ENCODE data around the gene PNPO. TPM values are rescaled to one million over a fixed set of nuclear protein-coding genes. Genes with fewer than 3 reads are reported as not detected.

Gene PNPO
- polyA plus RNA-seq, 1 donor (not counting 4 experiments of a cell fraction or from before 2014, with no cell fraction given) = 35.5 TPM

DNA sequence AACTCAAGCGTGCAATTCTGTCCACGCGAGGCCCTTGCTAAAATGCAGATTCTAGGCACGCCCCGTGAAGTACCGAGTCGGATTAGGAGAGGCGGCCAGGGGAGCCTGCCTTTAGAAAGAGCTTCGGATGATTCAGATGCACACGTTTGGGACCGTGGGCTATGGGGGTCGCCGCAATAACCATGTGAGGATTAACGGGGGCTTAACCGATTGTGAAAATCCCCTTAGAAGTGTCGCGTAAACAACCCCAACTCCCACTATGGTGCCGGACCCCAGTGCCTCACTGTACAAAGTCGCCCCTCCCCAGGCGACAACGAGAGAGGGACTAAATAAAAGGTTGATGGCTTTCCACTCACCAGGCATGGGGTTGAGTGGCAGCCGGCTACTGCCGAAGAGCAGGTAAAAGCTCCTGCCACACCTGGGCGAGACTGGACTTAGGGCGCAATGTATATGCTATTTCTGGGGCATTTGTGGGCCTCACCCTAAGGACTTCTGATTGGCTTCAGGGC is 46.0 kb upstream of the PNPO start:
- Histone ChIP-seq H3K4me2 (ENCODE audit: control insufficient read depth, extremely low read depth, insufficient read depth, low read depth, low read length) (peak overlapping the region; percentile 80), H3K27me3 (ENCODE audit: control insufficient read depth, extremely low read depth, insufficient read depth, low read length) (no peaks in the 10 kb centered on the region), H3K9me1 (ENCODE audit: control insufficient read depth, extremely low read depth, insufficient read depth, low read length) (no peaks in the 10 kb centered on the region), H3K9ac (ENCODE audit: control insufficient read depth, extremely low read depth, insufficient read depth, low read length) (peak overlapping the region; percentile 81), H3K9me3 (ENCODE audit: control insufficient read depth, low read depth, low read length) (no peaks in the 10 kb centered on the region), H3K4me1 (ENCODE audit: control insufficient read depth, extremely low read depth, insufficient read depth, low read length) (peaks cover 29% of the 10 kb centered on the region), H4K20me1 (ENCODE audit: control insufficient read depth, extremely low read depth, insufficient read depth, low read length) (no peaks in the 10 kb centered on the region), H2AFZ (ENCODE audit: control insufficient read depth, low read length) (peak overlapping the region; percentile 52), H3K79me2 (ENCODE audit: control insufficient read depth, insufficient read depth, low read length) (peaks cover 9% of the 10 kb centered on the region), H3K36me3 (ENCODE audit: control insufficient read depth in 2 of 2, extremely low read depth in 1 of 2, insufficient read depth in 2 of 2, low read length in 2 of 2) (peaks cover 0 to 4% of the 10 kb centered on the region in 2 experiments), H3K27ac (ENCODE audit: control insufficient read depth, insufficient read depth, low read length) (peak overlapping the region; percentile 67), H3K4me3 (ENCODE audit: control insufficient read depth in 2 of 3, extremely low read depth in 1 of 3, insufficient read depth in 2 of 3, low read depth in 1 of 3, low read length in 3 of 3) (peak overlapping the region; percentile 62 to 78 (median 71))
- no peak for DNase-seq (ENCODE audit: low read depth, low spot score)
- TF ChIP-seq CTCF (optimal IDR thresholded peaks at IDR 0.05 in 1 of 3, IDR thresholded peaks at IDR 0.05 in 1 of 3, conservative IDR thresholded peaks at IDR 0.05 in 1 of 3; ENCODE audit: extremely low read depth in 1 of 3, insufficient read depth in 2 of 3, low read length in 3 of 3) (no peak), EZH2 (IDR thresholded peaks at IDR 0.05; ENCODE audit: low read length) (no peak)
- no peak for FAIRE-seq
- dilution Hi-C loops (cut with MboI; ENCODE audit: extremely low pct_ligation_motif_present, low sequenced_read_pairs) = no loop called here

DNA sequence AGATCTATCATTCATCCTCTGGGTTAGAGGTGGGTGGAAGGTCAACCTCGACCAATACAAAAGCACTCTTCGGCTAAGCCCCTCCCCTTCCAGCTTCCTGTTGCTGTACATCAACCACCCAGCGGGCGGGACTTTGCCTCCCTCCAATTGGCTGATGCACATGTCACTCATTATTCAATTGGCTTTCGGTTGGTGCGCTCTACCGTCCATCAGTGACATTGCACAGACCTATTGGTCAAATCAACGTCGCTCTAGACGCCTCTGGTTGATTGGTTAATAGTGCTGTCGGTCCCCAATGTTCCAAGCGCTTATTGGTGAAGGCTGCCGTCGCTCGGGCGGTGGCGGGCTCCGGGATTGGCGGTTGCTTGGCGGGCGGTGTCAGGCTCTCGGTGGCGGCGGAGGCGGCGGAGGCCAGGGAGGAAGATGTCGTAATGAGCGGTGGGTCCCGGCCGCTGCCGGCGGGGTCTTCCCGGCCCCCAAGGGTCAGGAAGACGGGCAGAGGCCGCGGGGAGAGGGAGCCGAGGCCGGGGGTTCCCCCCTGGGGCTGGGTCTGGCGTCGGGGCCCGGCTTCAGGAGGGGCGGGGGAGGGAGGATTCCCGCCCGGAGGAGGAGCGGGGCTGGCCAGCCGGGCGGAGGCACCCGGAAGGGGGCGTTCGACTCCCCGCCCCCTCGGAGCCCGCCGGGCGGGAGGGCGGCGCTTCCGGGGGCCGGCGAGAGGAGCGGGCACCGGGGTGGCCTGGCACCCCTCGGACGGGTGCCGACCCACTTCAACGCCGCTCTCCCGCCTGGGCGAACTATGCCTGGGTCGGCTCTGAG is 45.3 kb upstream of the PNPO start, which contains the start of gene SP2:
SP2 (plus strand) TSS at position 381 of the 816 bp plus-strand sequence; CDS start at position 432, 51 bp downstream.
- no peaks in the 10 kb centered on the region for H4K20me1 ChIP-seq (ENCODE audit: control insufficient read depth, extremely low read depth, insufficient read depth, low read length)
- H2AFZ ChIP-seq (ENCODE audit: control insufficient read depth, low read length) = peak within 1 kb of the TSS; percentile 55
- dilution Hi-C loops (cut with MboI; ENCODE audit: extremely low pct_ligation_motif_present, low sequenced_read_pairs) = no loop called here
- H3K9ac ChIP-seq (ENCODE audit: control insufficient read depth, extremely low read depth, insufficient read depth, low read length) = peak within 1 kb of the TSS; percentile 90
- peak within 1 kb of the TSS; percentile 96 for H3K4me2 ChIP-seq (ENCODE audit: control insufficient read depth, extremely low read depth, insufficient read depth, low read depth, low read length)
- H3K27me3 ChIP-seq (ENCODE audit: control insufficient read depth, extremely low read depth, insufficient read depth, low read length) = no peaks in the 10 kb centered on the region
- H3K36me3 ChIP-seq (ENCODE audit: control insufficient read depth in 2 of 2, extremely low read depth in 1 of 2, insufficient read depth in 2 of 2, low read length in 2 of 2) = peaks cover 0 to 4% of the 10 kb centered on the region in 2 experiments
- DNase-seq (ENCODE audit: low read depth, low spot score) (peak; percentile 100), FAIRE-seq (peak; percentile 84)
- peaks cover 9% of the 10 kb centered on the region for H3K79me2 ChIP-seq (ENCODE audit: control insufficient read depth, insufficient read depth, low read length)
- TF ChIP-seq EZH2 (IDR thresholded peaks at IDR 0.05; ENCODE audit: low read length) (no peak), CTCF (optimal IDR thresholded peaks at IDR 0.05 in 1 of 3, IDR thresholded peaks at IDR 0.05 in 1 of 3, conservative IDR thresholded peaks at IDR 0.05 in 1 of 3; ENCODE audit: extremely low read depth in 1 of 3, insufficient read depth in 2 of 3, low read length in 3 of 3) (no peak)
- H3K27ac ChIP-seq (ENCODE audit: control insufficient read depth, insufficient read depth, low read length) = peak within 1 kb of the TSS; percentile 75
- no peaks in the 10 kb centered on the region for H3K9me1 ChIP-seq (ENCODE audit: control insufficient read depth, extremely low read depth, insufficient read depth, low read length)
- peak within 1 kb of the TSS; percentile 78 to 88 (median 82) for H3K4me3 ChIP-seq (ENCODE audit: control insufficient read depth in 2 of 3, extremely low read depth in 1 of 3, insufficient read depth in 2 of 3, low read depth in 1 of 3, low read length in 3 of 3)
- peaks cover 29% of the 10 kb centered on the region for H3K4me1 ChIP-seq (ENCODE audit: control insufficient read depth, extremely low read depth, insufficient read depth, low read length)
- H3K9me3 ChIP-seq (ENCODE audit: control insufficient read depth, low read depth, low read length) = no peaks in the 10 kb centered on the region

Data from keratinocyte (primary cell).